ENCODE data around the gene VPS45. TPM values are rescaled to one million over a fixed set of nuclear protein-coding genes. Genes with fewer than 3 reads are reported as not detected.
"Not testable (repeated sequence)": the region's sequence is repeated elsewhere in the genome, so short reads cannot be mapped to it uniquely, and the experiment has no call there.

Gene VPS45
- polyA plus RNA-seq, 1 of the 3 experiments (the other 2 are of a cell fraction): 31.5 TPM

DNA sequence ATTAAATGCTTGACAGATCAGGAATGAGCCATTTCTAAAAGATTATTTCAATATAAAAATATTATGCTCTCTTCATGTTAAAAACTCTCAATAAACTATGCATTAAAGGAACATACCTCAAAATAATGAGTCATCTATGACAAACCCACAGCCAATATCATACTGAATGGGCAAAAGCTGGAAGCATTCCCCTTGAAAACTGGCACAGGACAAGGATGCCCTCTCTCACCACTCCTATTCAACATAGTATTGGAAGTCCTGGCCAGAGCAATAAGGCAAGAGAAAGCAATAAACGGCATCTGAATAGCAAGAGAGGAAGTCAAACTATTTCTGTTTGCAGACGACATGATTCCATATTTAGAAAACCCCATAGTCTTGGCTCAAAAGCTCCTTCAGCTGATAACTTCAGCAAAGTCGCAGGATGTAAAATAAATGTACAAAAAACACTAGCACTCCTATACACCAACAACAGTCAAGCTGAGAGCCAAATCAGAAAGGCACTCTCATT is 15.6 kb upstream of the VPS45 start:
- H3K27me3 ChIP-seq (ENCODE audit: insufficient read depth); H3K4me2 ChIP-seq; H3K9ac ChIP-seq; H4K20me1 ChIP-seq (ENCODE audit: insufficient read depth); POLR2A ChIA-PET; H3K4me3 ChIP-seq (ENCODE audit: low read depth in 2 of 2, low read length in 1 of 2); H3K4me1 ChIP-seq (ENCODE audit: control insufficient read depth in 1 of 2, insufficient read depth in 2 of 2, low read depth in 1 of 2, low read length in 1 of 2); H2AFZ ChIP-seq (ENCODE audit: low read depth); H3K36me3 ChIP-seq (replicated peaks in 1 of 2; ENCODE audit: control insufficient read depth in 1 of 2, insufficient read depth in 2 of 2, low read length in 1 of 2); H3K9me2 ChIP-seq; H3K79me2 ChIP-seq (ENCODE audit: insufficient read depth); DNase-seq; H3K9me3 ChIP-seq: not testable (repeated sequence)
- WGBS (ENCODE audit: low lambda C conversion rate): 46% methylated on average over 3 of the region's 3 CpGs
- CTCF ChIA-PET: interaction anchor here (1.3 to 2.7 kb wide), 6 partner anchors 33 to 122 kb away, joined by 3 to 31 read pairs (median 6); no protein-coding TSS in a partner anchor
- Histone ChIP-seq H3F3A (replicated peaks; ENCODE audit: insufficient read depth) (peaks cover 22% of the 10 kb centered on the region), H3K27ac (ENCODE audit: low read depth in 2 of 2, low read length in 1 of 2) (peak overlapping the region in 1 of 2 experiments; percentile 15; a peak in 2 of 4 replicates)
- peak; percentile 45; the same call in 1 of the 2 replicates for TF ChIP-seq FOSL2 (IDR thresholded peaks at IDR 0.05; ENCODE audit: borderline replicate concordance, low read depth)

DNA sequence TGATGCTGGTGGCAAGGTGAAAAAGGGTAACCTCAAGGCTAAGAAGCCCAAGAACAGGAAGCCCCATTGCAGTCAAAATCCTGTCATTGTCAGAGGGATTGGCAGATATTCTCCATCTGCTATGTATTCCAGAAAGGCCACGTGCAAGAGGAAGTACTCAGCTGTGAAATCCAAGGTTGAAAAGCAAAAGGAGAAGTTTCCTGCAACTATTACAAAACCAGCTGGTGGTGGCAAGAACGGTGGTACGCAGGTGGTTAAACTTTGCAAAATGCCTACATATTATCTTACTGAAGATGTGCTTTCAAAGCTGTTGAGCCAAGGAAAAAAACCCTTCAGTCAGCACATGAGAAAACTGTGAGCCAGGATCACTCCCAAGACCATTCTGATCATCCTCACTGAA is 13.7 kb upstream of the VPS45 start:
- H3K27me3 ChIP-seq (ENCODE audit: insufficient read depth): no peaks in the 10 kb centered on the region
- WGBS (ENCODE audit: low lambda C conversion rate): 75% methylated on average over 3 of the region's 3 CpGs
- no peak overlapping the region for H2AFZ ChIP-seq (ENCODE audit: low read depth)
- H3K9me3 ChIP-seq: no peaks in the 10 kb centered on the region
- POLR2A ChIA-PET: interaction anchor here (0.6 kb wide), 1 partner anchor 166 kb away, joined by 4 read pairs; a partner anchor contains a TSS
- TF ChIP-seq ELF1 (IDR thresholded peaks at IDR 0.05): no peak
- TF ChIP-seq, protein P1, sequence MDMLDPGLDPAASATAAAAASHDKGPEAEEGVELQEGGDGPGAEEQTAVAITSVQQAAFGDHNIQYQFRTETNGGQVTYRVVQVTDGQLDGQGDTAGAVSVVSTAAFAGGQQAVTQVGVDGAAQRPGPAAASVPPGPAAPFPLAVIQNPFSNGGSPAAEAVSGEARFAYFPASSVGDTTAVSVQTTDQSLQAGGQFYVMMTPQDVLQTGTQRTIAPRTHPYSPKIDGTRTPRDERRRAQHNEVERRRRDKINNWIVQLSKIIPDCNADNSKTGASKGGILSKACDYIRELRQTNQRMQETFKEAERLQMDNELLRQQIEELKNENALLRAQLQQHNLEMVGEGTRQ (IDR thresholded peaks at IDR 0.05; ENCODE audit: borderline replicate concordance, low read depth, low read length): no peak
- no peak for TF ChIP-seq EZH2phosphoT487 (IDR thresholded peaks at IDR 0.05; ENCODE audit: borderline replicate concordance, low read depth)
- TF ChIP-seq MEF2A (IDR thresholded peaks at IDR 0.05; ENCODE audit: borderline replicate concordance, low read depth): no peak
- no peaks in the 10 kb centered on the region for H4K20me1 ChIP-seq (ENCODE audit: insufficient read depth)
- no peaks in the 10 kb centered on the region; the same call in 1 of the 2 replicates for H3K79me2 ChIP-seq (ENCODE audit: insufficient read depth)
- CTCF ChIA-PET: interaction anchor here (0.5 to 2.9 kb wide), 7 partner anchors 12 to 133 kb away, joined by 3 to 10 read pairs (median 4); partner anchors contain the start of genes OTUD7B and VPS45
- no peaks in the 10 kb centered on the region for H3K4me1 ChIP-seq (ENCODE audit: control insufficient read depth in 1 of 2, insufficient read depth in 2 of 2, low read depth in 1 of 2, low read length in 1 of 2)
- DNase-seq: no peak
- no peak overlapping the region for H3K4me2 ChIP-seq
- no peaks in the 10 kb centered on the region for H3K36me3 ChIP-seq (replicated peaks in 1 of 2; ENCODE audit: control insufficient read depth in 1 of 2, insufficient read depth in 2 of 2, low read length in 1 of 2)
- no peak overlapping the region for H3K27ac ChIP-seq (ENCODE audit: low read depth in 2 of 2, low read length in 1 of 2)
- peaks cover 22% of the 10 kb centered on the region for H3F3A ChIP-seq (replicated peaks; ENCODE audit: insufficient read depth)
- H3K9ac ChIP-seq: no peak overlapping the region
- no peaks in the 10 kb centered on the region for H3K9me2 ChIP-seq
- H3K4me3 ChIP-seq (ENCODE audit: low read depth in 2 of 2, low read length in 1 of 2): no peak overlapping the region

DNA sequence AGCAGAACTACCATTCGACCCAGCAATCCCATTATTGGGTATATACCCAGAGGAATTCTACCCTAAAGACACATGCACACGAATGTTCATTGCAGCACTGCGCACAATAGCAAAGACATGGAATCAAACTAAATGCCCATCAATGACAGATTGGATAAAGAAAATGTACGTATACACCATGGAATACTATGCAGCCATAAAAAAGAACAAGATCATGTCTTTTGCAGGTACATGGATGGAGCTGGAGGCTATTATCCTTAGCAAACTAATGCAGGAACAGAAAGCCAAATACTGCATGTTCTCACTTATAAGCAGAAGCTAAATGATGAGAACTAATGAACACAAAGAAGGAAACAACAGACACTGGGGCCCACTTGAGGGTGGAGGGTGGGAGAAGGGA is 12.1 kb upstream of the VPS45 start:
- not testable (repeated sequence) for H3K79me2 ChIP-seq (ENCODE audit: insufficient read depth); DNase-seq; H3K27me3 ChIP-seq (ENCODE audit: insufficient read depth); H4K20me1 ChIP-seq (ENCODE audit: insufficient read depth); H3K9me3 ChIP-seq; H3K4me1 ChIP-seq (ENCODE audit: control insufficient read depth in 1 of 2, insufficient read depth in 2 of 2, low read depth in 1 of 2, low read length in 1 of 2); H3K4me2 ChIP-seq; H3K4me3 ChIP-seq (ENCODE audit: low read depth in 2 of 2, low read length in 1 of 2); H3K27ac ChIP-seq (ENCODE audit: low read depth in 2 of 2, low read length in 1 of 2); H3K9me2 ChIP-seq; H2AFZ ChIP-seq (ENCODE audit: low read depth); H3K9ac ChIP-seq; H3K36me3 ChIP-seq (replicated peaks in 1 of 2; ENCODE audit: control insufficient read depth in 1 of 2, insufficient read depth in 2 of 2, low read length in 1 of 2)
- ChIA-PET POLR2A (interaction anchor here (0.6 to 0.7 kb wide), 2 partner anchors 26 to 46 kb away, joined by 3 read pairs; no protein-coding TSS in a partner anchor), CTCF (interaction anchor here (1.7 to 2.9 kb wide), 3 partner anchors 18 to 94 kb away, joined by 4 to 10 read pairs (median 7); partner anchors contain the start of gene OTUD7B)
- peaks cover 22% of the 10 kb centered on the region for H3F3A ChIP-seq (replicated peaks; ENCODE audit: insufficient read depth)
- 86% methylated on average over 4 of the region's 4 CpGs for WGBS (ENCODE audit: low lambda C conversion rate)
